Right cardiac atrium (tissue), 5 donors: ENCODE results near the gene OR5H14. TPM values are rescaled to one million over a fixed set of nuclear protein-coding genes. Genes with fewer than 3 reads are reported as not detected.

ENCODE experiments used
- ATAC-seq, 2 donors: fragments of 200-7000 bp; cut with Tn5 transposase; one replicate each; pipeline versions ENCODE4 v1.8.0 to v1.9.1; 2020; ENCODE audit warnings: moderate library complexity in 2 of 2, mild to moderate bottlenecking in 1 of 2
- DNase-seq, 3 donors: peaks; one replicate each; pipeline ENCODE4 v3.0.0-alpha.2; 2020
- H3K27ac ChIP-seq: one replicate; pipeline ENCODE4 v1.5.1; 2013; ENCODE audit warnings: mild to moderate bottlenecking, low read length, control low read depth, moderate library complexity
- H3K27me3 ChIP-seq: one replicate; pipeline ENCODE4 v1.6.1; 2013; ENCODE audit not compliant: control insufficient read depth, insufficient read depth
- H3K4me1 ChIP-seq: one replicate; pipeline ENCODE4 v1.6.1; 2013; ENCODE audit warnings: low read length; ENCODE audit not compliant: control insufficient read depth, insufficient read depth
- H3K4me3 ChIP-seq: one replicate; pipeline ENCODE4 v1.5.1; 2013; ENCODE audit warnings: low read length, control low read depth
- H3K9me3 ChIP-seq: one replicate; pipeline ENCODE4 v1.6.1; 2013; ENCODE audit warnings: low read length; ENCODE audit not compliant: control insufficient read depth
- WGBS: extraction: QIAGEN DNeasy Blood & Tissue Kit; methylation state at CpG from one replicate; pipeline ENCODE4 v1.1.7; 2013; 5-methylcytosine and 5-hydroxymethylcytosine counted together
- intact Hi-C, 4 donors: fragments of 100-400 bp; cut with DNase I; formaldehyde crosslinking; loops; one replicate each; pipeline versions ENCODE4 v1.11.0 to v1.14.0; 2022 to 2023
- polyA plus RNA-seq: library from polyadenylated mRNA; stranded (reverse); fragments of 200-250 nt; gene quantifications from one replicate; pipeline ENCODE4 v1.2.3, GENCODE V29; 2013
- total RNA-seq, 4 donors: library from RNA; stranded (reverse); fragmentation: NEBNext Ultra II Directional; extraction: Animal tissue kit (Norgen Biotek cat#: 25700); gene quantifications; one replicate each; pipeline ENCODE4 v1.2.1, GENCODE V29; 2021
- donor health status: healthy with polysubstance abuse.
- donor health status: DM: no; HTN: yes; CAD: no.
- donor health status: DM: no; HTN: no; CAD: no.
- donor health status: DM: no; HTN: yes; CAD: no; lungs with severe emphysema.
- donor health status: DM: yes; HTN: yes; CAD: no.

Gene OR5H14
- total and polyA plus RNA-seq, 5 donors: not detected

DNA sequence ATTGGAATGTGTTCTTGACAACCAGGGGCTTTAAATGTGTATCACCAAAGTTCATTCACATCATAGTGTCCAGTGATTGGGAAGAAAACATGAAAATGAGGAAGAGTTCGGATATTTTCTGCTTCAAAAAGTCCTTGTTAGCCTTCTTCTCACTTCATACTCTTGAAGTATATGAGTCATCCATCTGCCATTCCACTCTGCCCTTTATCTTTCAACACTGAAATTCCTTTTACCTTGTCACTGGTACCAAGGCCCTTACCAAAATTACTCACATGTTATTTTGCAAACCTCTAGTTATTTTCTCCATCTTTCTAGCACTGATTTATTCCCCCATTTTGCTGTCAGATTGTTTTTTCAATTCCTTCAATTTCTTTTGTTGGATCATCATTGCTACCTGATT is 51.7 kb downstream of the OR5H14 start:
- WGBS: 31% methylated on average over 1 of the region's 1 CpG

More for the DNA sequence above, 51.7 kb downstream of the OR5H14 start:
- no peaks in the 10 kb centered on the region for H3K9me3 ChIP-seq
- H3K4me1 ChIP-seq: no peaks in the 10 kb centered on the region
- H3K4me3 ChIP-seq: no peak overlapping the region
- ATAC-seq (no peak), DNase-seq (no peak)
- intact Hi-C loops: no loop called here
- no peak overlapping the region for H3K27ac ChIP-seq
- H3K27me3 ChIP-seq: no peaks in the 10 kb centered on the region

Other genes with a start within 250 kb of the OR5H14 start
- gene RIOX2, start 175.0 kb upstream of the OR5H14 start, total RNA-seq: 10 to 100 TPM; 10.3 to 15.3 (median 13.0) TPM
- 9.3 TPM for gene RIOX2, start 175.0 kb upstream of the OR5H14 start, polyA plus RNA-seq
- not detected for gene GABRR3, start 112.2 kb upstream of the OR5H14 start, total RNA-seq
- not detected for gene GABRR3, start 112.2 kb upstream of the OR5H14 start, polyA plus RNA-seq
- not detected for gene OR5AC2, start 60.3 kb upstream of the OR5H14 start, total RNA-seq
- not detected for gene OR5AC2, start 60.3 kb upstream of the OR5H14 start, polyA plus RNA-seq
- not detected for gene OR5H1, start 16.8 kb upstream of the OR5H14 start, total RNA-seq
- gene OR5H1, start 16.8 kb upstream of the OR5H14 start, polyA plus RNA-seq: not detected
- not detected for gene OR5H15, start 19.2 kb downstream of the OR5H14 start, total RNA-seq
- not detected for gene OR5H15, start 19.2 kb downstream of the OR5H14 start, polyA plus RNA-seq
- not detected for gene OR5H6, start 116.8 kb downstream of the OR5H14 start, total RNA-seq
- not detected for gene OR5H6, start 116.8 kb downstream of the OR5H14 start, polyA plus RNA-seq
- not detected for gene OR5H2, start 135.0 kb downstream of the OR5H14 start, total RNA-seq
- gene OR5H2, start 135.0 kb downstream of the OR5H14 start, polyA plus RNA-seq: not detected
- gene OR5K4, start 206.4 kb downstream of the OR5H14 start, total RNA-seq: not detected
- gene OR5K4, start 206.4 kb downstream of the OR5H14 start, polyA plus RNA-seq: not detected
- gene OR5K3, start 243.2 kb downstream of the OR5H14 start, total RNA-seq: not detected
- not detected for gene OR5K3, start 243.2 kb downstream of the OR5H14 start, polyA plus RNA-seq